ENCODE results near the gene CPD. TPM values are rescaled to one million over a fixed set of nuclear protein-coding genes. Genes with fewer than 3 reads are reported as not detected.
"Not testable (repeated sequence)": the region's sequence is repeated elsewhere in the genome, so short reads cannot be mapped to it uniquely, and the experiment has no call there.

CPD gene
- total RNA-seq, 1 donor, result 141 TPM

DNA sequence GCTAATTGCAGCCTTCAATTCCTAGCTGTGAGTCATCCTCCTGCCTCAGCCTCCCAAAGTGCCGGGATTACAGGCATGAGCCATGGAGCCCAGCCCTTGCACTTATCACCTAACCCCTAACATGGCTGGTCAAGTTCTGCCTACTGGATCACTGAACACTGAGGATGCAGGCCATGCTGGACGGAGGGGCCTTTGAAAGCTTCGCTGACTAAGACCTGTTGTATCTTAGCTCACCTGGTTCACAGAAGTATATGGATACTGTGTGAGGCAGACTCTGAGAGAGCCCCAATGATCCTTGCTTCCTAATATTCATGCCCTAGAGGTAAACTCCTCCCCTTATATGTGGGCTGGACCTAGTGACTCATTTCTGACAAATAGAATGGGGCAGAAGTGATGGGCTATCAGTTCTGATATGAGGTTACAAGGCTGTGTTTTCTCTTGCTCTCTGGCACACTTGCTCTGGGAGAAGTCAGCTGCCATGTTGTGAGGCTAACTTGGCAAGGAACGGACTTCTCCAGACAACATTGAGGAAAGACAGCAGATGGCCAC is 33.1 kb upstream of the CPD start:
- peaks cover 44% of the 10 kb centered on the region for H3K4me1 ChIP-seq (ENCODE audit: insufficient read depth, low read length)
- H3K27me3 ChIP-seq (ENCODE audit: insufficient read depth, low read length), result no peaks in the 10 kb centered on the region
- H3K9me3 ChIP-seq (ENCODE audit: low read depth, low read length), result no peaks in the 10 kb centered on the region
- no peak overlapping the region for H3K4me3 ChIP-seq (ENCODE audit: low read length)

GRCh38 chr17:30346221-30346795 is 32.4 kb upstream of the CPD start:
- H3K27me3 ChIP-seq (ENCODE audit: insufficient read depth, low read length), result no peaks in the 10 kb centered on the region
- H3K9me3 ChIP-seq (ENCODE audit: low read depth, low read length), result no peaks in the 10 kb centered on the region
- H3K4me1 ChIP-seq (ENCODE audit: insufficient read depth, low read length), result peaks cover 42% of the 10 kb centered on the region
- no peak overlapping the region for H3K4me3 ChIP-seq (ENCODE audit: low read length)

DNA sequence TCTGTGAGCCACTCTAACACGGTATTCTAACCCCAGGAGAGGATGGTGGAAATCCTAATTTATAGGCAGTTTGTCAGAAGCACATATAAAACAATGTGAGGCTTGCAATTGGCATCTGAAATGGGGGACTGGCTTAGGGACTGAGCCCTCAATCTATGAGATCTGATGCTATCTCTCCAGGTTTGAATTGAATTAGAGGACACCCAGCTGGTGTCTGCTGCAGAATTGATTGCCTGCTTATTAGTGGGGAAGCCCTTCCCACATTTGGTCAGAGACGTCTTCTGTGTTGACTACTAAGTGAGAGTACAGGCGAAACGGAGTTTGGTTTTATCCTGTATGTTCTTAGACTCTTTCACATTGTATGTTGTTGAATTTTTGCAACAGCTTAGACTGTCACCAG is 31.2 kb upstream of the CPD start:
- peaks cover 47% of the 10 kb centered on the region for H3K4me1 ChIP-seq (ENCODE audit: insufficient read depth, low read length)
- H3K4me3 ChIP-seq (ENCODE audit: low read length), result no peak overlapping the region
- H3K27me3 ChIP-seq (ENCODE audit: insufficient read depth, low read length), result no peaks in the 10 kb centered on the region
- H3K9me3 ChIP-seq (ENCODE audit: low read depth, low read length), result no peaks in the 10 kb centered on the region

DNA sequence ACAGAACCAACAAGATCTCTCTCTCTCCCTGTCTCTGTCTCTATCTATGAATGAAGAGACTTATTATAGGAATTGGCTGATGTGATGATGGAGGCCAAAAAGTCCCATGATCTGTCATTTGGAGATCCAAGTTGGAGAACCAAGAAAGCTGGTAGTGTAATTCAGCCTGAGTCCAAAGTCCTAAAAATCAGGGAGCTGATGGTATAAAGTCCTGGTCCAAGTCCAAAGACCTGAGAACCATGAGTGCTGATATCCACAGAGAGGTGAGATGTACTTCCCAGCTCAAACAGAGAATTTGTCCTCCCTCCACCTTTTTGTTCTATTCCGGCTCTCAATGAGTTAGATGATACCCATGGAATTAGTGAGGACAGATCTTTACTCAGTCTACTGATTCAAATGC is 29.5 kb upstream of the CPD start:
- Histone ChIP-seq H3K4me3 (ENCODE audit: low read length) (no peak overlapping the region), H3K4me1 (ENCODE audit: insufficient read depth, low read length) (peaks cover 51% of the 10 kb centered on the region), H3K27me3 (ENCODE audit: insufficient read depth, low read length) (no peaks in the 10 kb centered on the region), H3K9me3 (ENCODE audit: low read depth, low read length) (no peaks in the 10 kb centered on the region)

- not testable (repeated sequence) for H3K9me3 ChIP-seq (ENCODE audit: low read depth, low read length); H3K4me3 ChIP-seq (ENCODE audit: low read length); H3K27me3 ChIP-seq (ENCODE audit: insufficient read depth, low read length)
- H3K4me1 ChIP-seq (ENCODE audit: insufficient read depth, low read length), result peaks cover 38% of the 10 kb centered on the region
Observed at GRCh38 chr17:30351263-30351662, 27.5 kb upstream of the CPD start.

- Histone ChIP-seq H3K9me3 (ENCODE audit: low read depth, low read length) (no peaks in the 10 kb centered on the region), H3K4me1 (ENCODE audit: insufficient read depth, low read length) (peaks cover 34% of the 10 kb centered on the region), H3K27me3 (ENCODE audit: insufficient read depth, low read length) (no peaks in the 10 kb centered on the region), H3K4me3 (ENCODE audit: low read length) (no peak overlapping the region)
Observed at GRCh38 chr17:30351735-30352134, 27.0 kb upstream of the CPD start.

DNA sequence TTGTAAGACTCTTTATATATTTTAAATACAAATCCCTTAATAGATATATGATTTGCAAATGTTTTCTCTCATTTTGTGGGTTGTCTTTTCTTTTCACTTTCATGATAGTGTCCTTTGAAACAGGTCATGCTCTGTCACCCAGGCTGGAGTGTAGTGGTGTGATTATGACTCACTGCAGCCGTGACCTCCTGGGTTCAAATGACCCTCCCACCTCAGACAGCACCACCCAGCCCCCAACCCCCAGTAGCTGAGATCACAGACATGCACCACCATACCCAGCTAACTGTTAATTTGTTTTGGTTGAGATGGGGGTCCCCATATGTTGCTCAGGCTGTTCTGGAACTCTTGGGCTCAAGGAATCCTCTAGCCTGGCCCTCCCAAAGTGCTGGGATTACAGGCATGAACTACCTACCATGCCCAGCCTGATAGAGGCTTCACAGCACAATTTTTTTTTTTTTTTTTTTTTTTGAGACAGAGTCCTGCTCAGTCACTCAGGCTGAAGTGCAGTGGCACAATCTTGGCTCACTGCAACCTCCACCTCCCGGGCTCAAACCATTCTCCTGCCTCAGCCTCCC is 26.4 kb upstream of the CPD start:
- Histone ChIP-seq H3K4me3 (ENCODE audit: low read length) (no peak overlapping the region), H3K27me3 (ENCODE audit: insufficient read depth, low read length) (no peaks in the 10 kb centered on the region), H3K4me1 (ENCODE audit: insufficient read depth, low read length) (peaks cover 34% of the 10 kb centered on the region), H3K9me3 (ENCODE audit: low read depth, low read length) (no peaks in the 10 kb centered on the region)

DNA sequence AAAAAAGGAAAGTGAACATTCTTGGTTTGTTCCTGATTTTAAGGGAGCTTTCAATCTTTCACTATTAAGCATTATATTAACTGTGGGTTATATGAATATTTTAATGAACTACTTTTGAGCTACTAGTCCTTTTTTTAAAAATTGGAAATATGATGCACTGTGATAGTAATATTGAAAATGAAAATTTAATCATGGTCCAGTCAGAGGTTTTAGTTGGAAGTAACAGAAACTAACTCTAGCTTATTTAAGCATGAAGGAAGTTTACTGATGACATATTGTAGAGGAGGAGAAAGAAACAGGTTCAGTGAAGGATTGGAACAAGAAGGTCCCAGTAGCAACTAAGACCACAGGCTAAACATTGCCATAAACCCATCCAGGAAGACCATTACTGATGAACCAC is 24.0 kb upstream of the CPD start:
- H3K9me3 ChIP-seq (ENCODE audit: low read depth, low read length), result no peaks in the 10 kb centered on the region
- peaks cover 37% of the 10 kb centered on the region for H3K4me1 ChIP-seq (ENCODE audit: insufficient read depth, low read length)
- no peaks in the 10 kb centered on the region for H3K27me3 ChIP-seq (ENCODE audit: insufficient read depth, low read length)
- no peak overlapping the region for H3K4me3 ChIP-seq (ENCODE audit: low read length)

- no peaks in the 10 kb centered on the region for H3K9me3 ChIP-seq (ENCODE audit: low read depth, low read length)
- H3K4me3 ChIP-seq (ENCODE audit: low read length), result no peak overlapping the region
- peaks cover 33% of the 10 kb centered on the region for H3K4me1 ChIP-seq (ENCODE audit: insufficient read depth, low read length)
- no peaks in the 10 kb centered on the region for H3K27me3 ChIP-seq (ENCODE audit: insufficient read depth, low read length)
Observed at GRCh38 chr17:30357476-30357875, 21.3 kb upstream of the CPD start.

- Histone ChIP-seq H3K27me3 (ENCODE audit: insufficient read depth, low read length) (no peaks in the 10 kb centered on the region), H3K4me3 (ENCODE audit: low read length) (no peak overlapping the region), H3K4me1 (ENCODE audit: insufficient read depth, low read length) (peaks cover 32% of the 10 kb centered on the region), H3K9me3 (ENCODE audit: low read depth, low read length) (no peaks in the 10 kb centered on the region)
Observed at GRCh38 chr17:30358055-30358760, 20.5 kb upstream of the CPD start.

DNA sequence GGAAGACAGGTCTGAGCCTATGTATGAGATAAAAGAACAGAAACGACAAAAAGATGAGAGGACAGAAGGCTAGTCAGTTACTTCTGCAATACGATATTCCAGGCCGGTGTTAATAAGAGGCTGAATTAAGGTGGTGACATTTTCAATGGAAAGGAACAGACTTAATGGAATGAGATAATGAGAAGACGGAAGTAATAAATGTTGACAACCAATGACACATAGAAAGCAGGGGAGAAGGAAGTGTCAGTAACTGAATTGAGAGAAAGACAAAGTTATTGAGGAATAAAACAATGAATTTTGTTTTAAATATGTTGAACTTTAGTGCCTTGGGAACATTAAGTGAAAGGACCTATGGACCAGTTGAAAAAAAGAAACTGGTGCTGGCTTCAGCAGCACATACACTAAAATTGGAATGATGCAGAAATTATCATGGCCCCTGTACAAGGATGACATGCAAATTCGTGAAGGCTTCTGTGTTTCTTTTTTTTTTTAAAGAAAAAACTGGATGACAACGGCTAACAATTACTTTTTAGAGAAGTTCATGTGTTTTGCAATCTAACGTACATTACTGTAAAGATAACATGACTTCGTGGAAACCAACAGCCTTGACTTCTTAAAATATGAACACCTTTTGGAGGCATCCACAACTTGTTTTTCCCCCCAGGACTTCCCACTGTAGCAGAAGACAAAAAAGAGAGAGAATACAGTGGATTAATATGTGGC is 18.5 kb upstream of the CPD start:
- H3K4me3 ChIP-seq (ENCODE audit: low read length), result no peak overlapping the region
- no peaks in the 10 kb centered on the region for H3K27me3 ChIP-seq (ENCODE audit: insufficient read depth, low read length)
- H3K9me3 ChIP-seq (ENCODE audit: low read depth, low read length), result no peaks in the 10 kb centered on the region
- H3K4me1 ChIP-seq (ENCODE audit: insufficient read depth, low read length), result peaks cover 34% of the 10 kb centered on the region

DNA sequence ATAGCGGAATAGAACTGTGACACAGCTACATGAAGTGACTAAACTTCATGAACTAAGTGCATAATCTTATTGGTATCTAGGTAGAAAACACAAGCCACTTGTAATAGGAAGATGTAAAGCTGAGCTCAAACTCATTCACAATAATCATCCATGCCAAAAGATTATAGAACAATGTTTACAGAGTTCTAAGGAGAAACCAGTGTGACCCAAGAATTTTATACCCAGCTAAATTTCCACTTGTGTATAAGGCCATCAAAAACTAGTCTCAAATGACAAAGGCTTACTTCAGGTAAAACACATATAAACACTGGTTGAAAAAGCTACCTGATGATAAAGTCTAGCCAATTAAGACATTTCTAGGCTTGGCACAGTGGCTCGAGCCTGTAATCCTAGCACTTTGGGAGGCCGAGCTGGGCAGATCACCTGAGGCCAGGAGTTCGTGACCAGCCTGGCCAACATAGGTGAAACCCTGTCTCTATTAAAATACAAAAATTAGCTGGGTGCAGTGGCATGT is 16.9 kb upstream of the CPD start:
- Histone ChIP-seq H3K4me3 (ENCODE audit: low read length) (no peak overlapping the region), H3K4me1 (ENCODE audit: insufficient read depth, low read length) (peaks cover 34% of the 10 kb centered on the region), H3K27me3 (ENCODE audit: insufficient read depth, low read length) (no peaks in the 10 kb centered on the region), H3K9me3 (ENCODE audit: low read depth, low read length) (no peaks in the 10 kb centered on the region)

DNA sequence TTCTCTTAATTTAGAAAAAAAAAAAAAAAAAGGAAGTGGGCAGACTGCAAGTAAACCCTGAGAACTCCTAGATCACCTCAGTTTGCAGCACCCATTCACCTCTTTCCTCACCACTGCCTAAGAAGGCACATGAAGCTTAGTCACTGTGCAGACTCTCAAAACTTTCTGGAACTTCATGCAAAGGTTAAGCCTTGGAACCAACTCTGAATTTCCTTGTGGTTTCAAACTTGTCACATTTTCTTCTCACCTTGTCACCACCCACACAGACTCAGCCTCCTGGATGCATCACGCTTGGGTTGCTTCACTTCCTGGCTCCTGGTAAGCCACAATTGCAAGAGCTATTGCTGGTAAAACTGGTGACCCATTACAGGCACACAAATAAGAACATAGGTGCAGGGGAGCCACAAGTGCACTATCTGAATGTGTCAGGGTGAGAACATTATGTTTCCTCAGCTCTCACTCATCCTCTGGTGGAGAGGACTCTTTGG is 15.0 kb upstream of the CPD start:
- Histone ChIP-seq H3K4me1 (ENCODE audit: insufficient read depth, low read length) (peaks cover 38% of the 10 kb centered on the region), H3K27me3 (ENCODE audit: insufficient read depth, low read length) (no peaks in the 10 kb centered on the region), H3K4me3 (ENCODE audit: low read length) (no peak overlapping the region)

DNA sequence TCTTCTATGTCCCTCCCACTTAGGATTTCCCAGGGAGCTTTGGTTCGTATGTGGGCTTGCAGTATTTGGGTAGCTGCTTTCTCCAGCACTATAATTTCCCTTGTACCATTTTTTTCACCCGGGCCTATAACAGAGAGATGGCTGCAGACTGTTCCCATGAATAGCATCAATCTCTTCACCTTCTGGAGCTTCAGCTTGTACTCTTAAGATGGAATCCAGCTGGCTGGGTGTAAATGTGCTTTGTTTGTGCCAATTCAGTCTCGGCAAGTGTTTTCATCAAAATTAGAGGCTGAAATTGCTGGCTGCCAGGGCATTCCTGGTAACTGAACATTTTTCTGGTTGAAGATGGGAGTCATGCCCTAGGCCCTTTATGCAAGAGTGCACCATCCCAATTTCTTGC is 12.2 kb upstream of the CPD start:
- Histone ChIP-seq H3K4me1 (ENCODE audit: insufficient read depth, low read length) (peaks cover 39% of the 10 kb centered on the region), H3K27me3 (ENCODE audit: insufficient read depth, low read length) (no peaks in the 10 kb centered on the region), H3K9me3 (ENCODE audit: low read depth, low read length) (no peaks in the 10 kb centered on the region), H3K4me3 (ENCODE audit: low read length) (no peak overlapping the region)

More for the DNA sequence above, 15.0 kb upstream of the CPD start:
- H3K9me3 ChIP-seq (ENCODE audit: low read depth, low read length), result no peaks in the 10 kb centered on the region
